ENCODE results near the gene SCML2. TPM values are rescaled to one million over a fixed set of nuclear protein-coding genes. Genes with fewer than 3 reads are reported as not detected.
A peak's percentile ranks its signal among the peaks of the same experiment; 100 is the strongest.
"Not testable (repeated sequence)": the region's sequence is repeated elsewhere in the genome, so short reads cannot be mapped to it uniquely, and the experiment has no call there.

The SCML2 gene
- total RNA-seq = 1 to 10 TPM; 3.4 to 5.1 (median 5.1) TPM

DNA sequence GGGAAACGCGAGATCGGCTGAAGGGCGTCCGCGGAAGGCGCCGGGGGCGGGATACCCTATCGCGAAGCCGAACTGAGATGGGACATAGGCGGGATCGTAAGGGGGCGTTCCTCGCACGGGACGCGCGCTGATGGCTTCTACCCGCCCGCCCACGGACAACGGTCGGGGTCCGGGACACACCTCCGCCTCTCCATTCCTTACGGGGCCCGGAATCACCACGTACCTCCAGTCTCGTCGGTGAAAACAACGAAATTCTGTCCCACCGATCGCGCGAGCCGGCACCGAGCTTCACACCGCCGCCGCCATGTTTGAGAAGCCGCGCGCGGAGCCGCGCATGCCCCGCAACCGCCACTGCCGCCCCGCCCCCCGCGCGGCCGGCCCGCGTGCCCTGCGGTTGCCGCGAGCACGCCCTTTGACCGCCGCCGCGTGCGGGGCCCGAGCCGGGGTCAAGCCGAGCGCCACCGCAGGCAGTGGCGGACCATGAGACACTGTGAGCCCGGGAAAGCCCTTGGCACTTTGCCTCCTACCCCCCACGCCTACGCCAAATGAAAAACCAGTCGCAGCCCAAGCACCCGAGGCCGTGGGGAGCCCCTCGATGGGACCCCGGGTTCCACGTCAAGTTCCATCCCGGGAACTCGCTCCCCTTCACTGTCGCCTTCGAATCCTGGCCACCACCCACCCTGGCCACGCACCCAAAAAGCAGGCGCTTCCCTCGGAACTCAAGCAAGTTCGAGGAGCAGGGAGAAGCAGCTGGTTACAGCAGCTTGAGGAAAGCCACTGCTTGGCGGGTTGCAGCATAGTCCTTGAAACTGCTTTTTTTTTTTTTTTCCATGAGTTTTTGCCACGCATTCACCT lies at the start of gene SCML2:
Gene SCML2, minus strand, starts transcription at position 320 of the 855 bp plus-strand sequence. CDS start 20,617 bp downstream, outside the sequence.
- peak within 1 kb of the TSS; percentile 77 for H3K4me3 Mint-ChIP-seq
- peak; percentile 77 to 80 for ATAC-seq
- peaks cover 10% of the 10 kb centered on the region for H3K27me3 Mint-ChIP-seq (ENCODE audit: low read depth)
- peak; percentile 17 for DNase-seq
- no peaks in the 10 kb centered on the region for H3K36me3 Mint-ChIP-seq (ENCODE audit: insufficient read depth)
- peaks cover 10% of the 10 kb centered on the region for H3K4me1 Mint-ChIP-seq (ENCODE audit: low read depth)
- no peaks in the 10 kb centered on the region for H3K9me3 Mint-ChIP-seq

- Mint-ChIP-seq H3K36me3 (ENCODE audit: insufficient read depth) (no peaks in the 10 kb centered on the region), H3K4me3 (no peak overlapping the region), H3K27me3 (ENCODE audit: low read depth) (no peaks in the 10 kb centered on the region), H3K9me3 (no peaks in the 10 kb centered on the region), H3K4me1 (ENCODE audit: low read depth) (no peaks in the 10 kb centered on the region)
- DNase-seq (no peak), ATAC-seq (no peak)
These were observed 47.3 kb upstream of the SCML2 start for GRCh38 chrX:18401848-18402213.

- ATAC-seq = no peak
- no peaks in the 10 kb centered on the region for H3K36me3 Mint-ChIP-seq (ENCODE audit: insufficient read depth)
- H3K9me3 Mint-ChIP-seq = no peaks in the 10 kb centered on the region
- no peak overlapping the region for H3K4me3 Mint-ChIP-seq
- DNase-seq = no peak
- H3K27me3 Mint-ChIP-seq (ENCODE audit: low read depth) = no peaks in the 10 kb centered on the region
- H3K4me1 Mint-ChIP-seq (ENCODE audit: low read depth) = no peaks in the 10 kb centered on the region
These were observed 40.0 kb upstream of the SCML2 start for GRCh38 chrX:18394477-18394876.

GRCh38 chrX:18390941-18391538 lies 36.6 kb upstream of the SCML2 start:
- DNase-seq (peak; percentile 69), ATAC-seq (no peak)
- Mint-ChIP-seq H3K4me1 (ENCODE audit: low read depth) (no peaks in the 10 kb centered on the region), H3K4me3 (no peak overlapping the region), H3K9me3 (no peaks in the 10 kb centered on the region), H3K27me3 (ENCODE audit: low read depth) (no peaks in the 10 kb centered on the region), H3K36me3 (ENCODE audit: insufficient read depth) (no peaks in the 10 kb centered on the region)

- H3K27me3 Mint-ChIP-seq (ENCODE audit: low read depth) = no peaks in the 10 kb centered on the region
- no peaks in the 10 kb centered on the region for H3K4me1 Mint-ChIP-seq (ENCODE audit: low read depth)
- no peaks in the 10 kb centered on the region for H3K36me3 Mint-ChIP-seq (ENCODE audit: insufficient read depth)
- H3K4me3 Mint-ChIP-seq = no peak overlapping the region
- H3K9me3 Mint-ChIP-seq = no peaks in the 10 kb centered on the region
- DNase-seq = no peak
- ATAC-seq = no peak
These were observed 35.5 kb upstream of the SCML2 start for GRCh38 chrX:18389966-18390365.

GRCh38 chrX:18377796-18378195 lies 23.3 kb upstream of the SCML2 start:
- no peak for DNase-seq
- Mint-ChIP-seq H3K27me3 (ENCODE audit: low read depth) (no peaks in the 10 kb centered on the region), H3K36me3 (ENCODE audit: insufficient read depth) (no peaks in the 10 kb centered on the region), H3K4me1 (ENCODE audit: low read depth) (peaks cover 3% of the 10 kb centered on the region), H3K4me3 (no peak overlapping the region), H3K9me3 (no peaks in the 10 kb centered on the region)
- no peak for ATAC-seq

DNA sequence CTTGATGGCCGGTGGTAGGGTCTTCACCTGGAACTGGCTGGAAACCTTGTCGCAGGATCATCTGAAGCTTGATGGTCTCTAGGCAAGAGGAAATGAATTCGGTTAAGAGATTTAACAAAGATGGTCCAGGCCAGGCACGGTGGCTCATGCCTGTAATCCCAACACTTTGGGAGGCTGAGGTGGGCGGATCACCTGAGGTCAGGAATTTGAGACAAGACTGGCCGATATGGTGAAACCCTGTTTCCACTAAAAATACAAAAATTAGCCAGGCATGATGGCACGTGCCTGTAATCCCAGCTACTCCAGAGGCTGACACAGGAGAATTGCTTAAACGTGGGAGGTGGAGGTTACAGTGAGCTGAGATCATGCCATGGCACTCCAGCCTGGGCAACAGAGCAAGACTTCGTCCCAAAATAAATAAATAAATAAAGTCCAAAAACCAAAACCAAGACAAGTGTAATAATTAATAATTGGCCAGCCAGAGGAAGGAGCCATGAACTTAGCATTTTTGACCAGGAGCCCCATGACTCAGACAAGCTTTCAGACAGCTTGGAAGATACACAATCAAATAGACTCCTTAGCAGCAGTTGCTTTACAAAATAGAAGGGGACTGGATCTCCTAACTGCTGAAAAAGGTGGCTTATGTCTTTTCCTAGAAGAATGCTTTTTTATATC lies 20.8 kb upstream of the SCML2 start:
- ATAC-seq; H3K27me3 Mint-ChIP-seq (ENCODE audit: low read depth); DNase-seq; H3K4me3 Mint-ChIP-seq; H3K9me3 Mint-ChIP-seq; H3K36me3 Mint-ChIP-seq (ENCODE audit: insufficient read depth); H3K4me1 Mint-ChIP-seq (ENCODE audit: low read depth): not testable (repeated sequence)

DNA sequence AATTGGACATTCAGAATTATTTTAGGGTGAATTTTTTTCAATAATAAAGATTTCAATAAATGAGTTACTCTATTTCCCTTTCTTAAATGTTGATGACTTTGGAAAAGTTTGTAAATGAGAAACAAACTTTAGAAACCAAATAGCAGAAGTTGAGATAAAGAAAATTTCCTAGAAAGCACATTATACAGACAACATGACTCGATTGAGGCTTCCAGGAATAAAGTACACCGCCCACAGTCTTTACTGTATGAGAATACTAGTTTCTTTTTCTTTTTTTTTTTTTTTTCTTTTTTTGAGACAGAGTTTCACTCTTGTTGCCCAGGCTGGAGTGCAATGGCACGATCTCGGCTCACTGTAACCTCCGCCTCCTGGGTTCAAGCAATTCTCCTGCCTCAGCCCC lies 14.6 kb upstream of the SCML2 start:
- not testable (repeated sequence) for H3K36me3 Mint-ChIP-seq (ENCODE audit: insufficient read depth); H3K4me3 Mint-ChIP-seq; H3K9me3 Mint-ChIP-seq; H3K4me1 Mint-ChIP-seq (ENCODE audit: low read depth); H3K27me3 Mint-ChIP-seq (ENCODE audit: low read depth); ATAC-seq; DNase-seq

DNA sequence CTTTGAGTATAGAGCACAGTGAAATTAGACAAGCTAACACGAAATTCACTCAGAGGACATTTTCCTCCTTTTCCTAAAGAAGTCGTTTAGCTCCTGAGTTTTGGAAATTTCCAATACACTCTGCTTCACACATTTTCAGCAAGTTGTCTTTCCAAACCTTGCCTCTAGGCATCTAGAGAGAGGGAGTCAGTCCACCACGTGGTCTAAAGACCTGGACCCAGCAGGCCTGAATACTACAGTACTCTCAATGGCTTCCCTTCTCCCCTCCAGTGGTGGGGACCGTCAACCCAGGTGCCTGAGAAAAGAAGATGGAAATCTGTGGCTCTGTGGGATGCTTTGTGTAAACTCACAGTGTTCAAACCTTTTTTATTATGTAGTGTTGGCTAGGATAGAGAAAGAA lies 13.9 kb upstream of the SCML2 start:
- ATAC-seq (no peak), DNase-seq (no peak)
- Mint-ChIP-seq H3K9me3 (no peaks in the 10 kb centered on the region), H3K4me3 (no peak overlapping the region), H3K27me3 (ENCODE audit: low read depth) (no peaks in the 10 kb centered on the region), H3K4me1 (ENCODE audit: low read depth) (no peaks in the 10 kb centered on the region), H3K36me3 (ENCODE audit: insufficient read depth) (no peaks in the 10 kb centered on the region)

GRCh38 chrX:18360867-18361266 lies 6.4 kb upstream of the SCML2 start:
- no peaks in the 10 kb centered on the region for H3K36me3 Mint-ChIP-seq (ENCODE audit: insufficient read depth)
- ATAC-seq (no peak), DNase-seq (no peak)
- no peaks in the 10 kb centered on the region for H3K4me1 Mint-ChIP-seq (ENCODE audit: low read depth)
- H3K27me3 Mint-ChIP-seq (ENCODE audit: low read depth) = peaks cover under 1% of the 10 kb centered on the region
- H3K4me3 Mint-ChIP-seq = no peak overlapping the region
- no peaks in the 10 kb centered on the region for H3K9me3 Mint-ChIP-seq

DNA sequence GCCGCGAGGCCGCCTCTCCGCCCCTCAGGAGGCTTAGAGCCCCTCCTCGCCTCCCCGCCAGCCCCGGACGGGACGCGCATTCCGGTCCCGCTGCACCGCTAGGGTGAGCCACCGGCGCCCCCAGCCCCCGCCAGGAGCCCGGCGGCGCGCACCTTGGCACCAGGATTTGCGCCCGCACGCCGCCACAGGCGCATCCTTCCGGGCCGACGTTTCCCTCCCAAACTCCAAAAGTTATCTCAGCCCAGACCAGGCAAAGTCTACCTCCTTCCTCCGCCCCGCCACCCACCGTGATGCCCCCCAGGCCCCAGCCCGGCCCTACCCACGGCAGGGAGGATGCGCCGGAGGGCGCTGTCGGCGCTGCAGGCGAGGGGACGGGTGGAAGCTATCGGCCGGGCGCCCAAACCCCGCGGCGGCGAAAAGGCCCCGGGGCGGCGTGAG lies 538 bp downstream of the SCML2 start:
- Mint-ChIP-seq H3K36me3 (ENCODE audit: insufficient read depth) (no peaks in the 10 kb centered on the region), H3K27me3 (ENCODE audit: low read depth) (peaks cover 10% of the 10 kb centered on the region), H3K9me3 (no peaks in the 10 kb centered on the region), H3K4me3 (peak overlapping the region; percentile 74), H3K4me1 (ENCODE audit: low read depth) (peaks cover 10% of the 10 kb centered on the region)
- ATAC-seq = peak; percentile 60 to 62
- DNase-seq = no peak

- Mint-ChIP-seq H3K27me3 (ENCODE audit: low read depth) (peaks cover 10% of the 10 kb centered on the region), H3K36me3 (ENCODE audit: insufficient read depth) (no peaks in the 10 kb centered on the region), H3K4me1 (ENCODE audit: low read depth) (peaks cover 10% of the 10 kb centered on the region), H3K9me3 (no peaks in the 10 kb centered on the region), H3K4me3 (no peak overlapping the region)
- ATAC-seq = no peak
- no peak for DNase-seq
These were observed 2.7 kb downstream of the SCML2 start for GRCh38 chrX:18351784-18352183.

DNA sequence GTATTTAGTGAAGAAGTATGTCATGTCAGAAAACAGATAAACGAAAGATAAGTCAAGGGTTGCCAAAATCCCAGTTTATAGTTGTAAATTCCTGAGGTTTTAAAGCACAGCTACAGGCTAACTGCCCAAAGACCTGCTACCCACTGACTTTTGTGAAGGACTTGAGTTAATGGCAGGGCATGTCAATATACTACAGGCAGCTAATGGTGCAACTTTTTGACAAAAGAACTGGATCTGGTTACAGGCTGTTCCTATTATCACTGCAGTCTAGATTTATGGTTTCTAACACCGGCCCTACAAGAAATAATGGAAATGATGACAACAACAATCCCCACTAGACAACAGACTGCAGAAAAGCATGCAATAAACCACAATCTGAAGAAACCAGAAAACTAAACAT lies 6.4 kb downstream of the SCML2 start:
- no peak for ATAC-seq
- no peaks in the 10 kb centered on the region for H3K9me3 Mint-ChIP-seq
- no peak for DNase-seq

DNA sequence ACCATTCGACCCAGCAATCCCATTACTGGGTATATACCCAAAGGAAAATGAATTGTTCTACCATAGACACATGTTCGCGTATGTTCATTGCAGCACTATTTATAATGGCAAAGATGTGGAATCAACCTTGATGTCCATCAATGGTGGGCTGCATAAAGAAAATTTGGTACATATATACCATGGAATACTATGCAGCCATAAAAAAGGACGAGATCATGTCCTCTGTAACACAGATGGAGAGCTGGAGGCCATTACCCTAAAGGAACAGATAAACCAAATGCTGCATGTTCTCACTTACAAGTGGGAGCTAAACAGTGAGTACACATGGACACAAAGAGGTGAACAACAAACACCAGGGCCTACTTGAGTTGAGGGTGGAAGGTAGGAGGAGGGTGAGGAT lies 45.1 kb downstream of the SCML2 start:
- DNase-seq (no peak), ATAC-seq (no peak)
- Mint-ChIP-seq H3K4me1 (ENCODE audit: low read depth) (no peaks in the 10 kb centered on the region), H3K9me3 (no peaks in the 10 kb centered on the region), H3K27me3 (ENCODE audit: low read depth) (no peaks in the 10 kb centered on the region), H3K36me3 (ENCODE audit: insufficient read depth) (peaks cover 9% of the 10 kb centered on the region), H3K4me3 (no peak overlapping the region)

More for the DNA sequence above, 6.4 kb downstream of the SCML2 start:
- no peaks in the 10 kb centered on the region for H3K4me1 Mint-ChIP-seq (ENCODE audit: low read depth)
- H3K4me3 Mint-ChIP-seq = no peak overlapping the region
- H3K27me3 Mint-ChIP-seq (ENCODE audit: low read depth) = peaks cover 3% of the 10 kb centered on the region
- no peaks in the 10 kb centered on the region for H3K36me3 Mint-ChIP-seq (ENCODE audit: insufficient read depth)
